Chondrocyte (in vitro differentiated cells): ENCODE measurements around the gene L3MBTL1. TPM values are rescaled to one million over a fixed set of nuclear protein-coding genes. Genes with fewer than 3 reads are reported as not detected.
"Not testable (repeated sequence)": the region's sequence is repeated elsewhere in the genome, so short reads cannot be mapped to it uniquely, and the experiment has no call there.

Experiments used
- DNase-seq: peaks from one replicate; pipeline ENCODE4 v3.0.0; 2021; ENCODE audit warnings: mixed read lengths, low spot score
- H3K27ac Mint-ChIP-seq: one replicate; pipeline ENCODE4 v1.8.0; 2021; ENCODE audit warnings: mild to moderate bottlenecking, moderate library complexity, mixed read lengths; ENCODE audit not compliant: unreplicated experiment
- H3K27me3 Mint-ChIP-seq: 2 replicates; pipeline ENCODE4 v1.8.0; 2021; ENCODE audit warnings: low read depth, mixed read lengths
- H3K36me3 Mint-ChIP-seq: 2 replicates; pipeline ENCODE4 v1.8.0; 2021; ENCODE audit warnings: low read depth, mixed read lengths
- H3K4me1 Mint-ChIP-seq: 2 replicates; pipeline ENCODE4 v1.8.0; 2021; ENCODE audit warnings: low read depth, mild to moderate bottlenecking, mixed read lengths
- H3K4me3 Mint-ChIP-seq: one replicate; pipeline ENCODE4 v1.8.0; 2021; ENCODE audit warnings: mild to moderate bottlenecking, moderate library complexity, mixed read lengths; ENCODE audit not compliant: unreplicated experiment
- H3K9me3 Mint-ChIP-seq: 2 replicates; pipeline ENCODE4 v1.8.0; 2021; ENCODE audit warnings: low read depth, mixed read lengths
- total RNA-seq: library from RNA; stranded (reverse); gene quantifications from 3 replicates; pipeline ENCODE4 v1.2.1, GENCODE V29; 2021
- TF ChIP-seq, protein P1 (sequence below): fragments of 200-600 bp; sonication (generic); IDR thresholded peaks from 2 replicates; pipeline ENCODE4 v1.5.0; 2021; ENCODE audit warnings: antibody characterized with exemption, mild to moderate bottlenecking, moderate library complexity

The L3MBTL1 gene
- total RNA-seq, 1 donor from 2014 or later, result 11.2 TPM

DNA sequence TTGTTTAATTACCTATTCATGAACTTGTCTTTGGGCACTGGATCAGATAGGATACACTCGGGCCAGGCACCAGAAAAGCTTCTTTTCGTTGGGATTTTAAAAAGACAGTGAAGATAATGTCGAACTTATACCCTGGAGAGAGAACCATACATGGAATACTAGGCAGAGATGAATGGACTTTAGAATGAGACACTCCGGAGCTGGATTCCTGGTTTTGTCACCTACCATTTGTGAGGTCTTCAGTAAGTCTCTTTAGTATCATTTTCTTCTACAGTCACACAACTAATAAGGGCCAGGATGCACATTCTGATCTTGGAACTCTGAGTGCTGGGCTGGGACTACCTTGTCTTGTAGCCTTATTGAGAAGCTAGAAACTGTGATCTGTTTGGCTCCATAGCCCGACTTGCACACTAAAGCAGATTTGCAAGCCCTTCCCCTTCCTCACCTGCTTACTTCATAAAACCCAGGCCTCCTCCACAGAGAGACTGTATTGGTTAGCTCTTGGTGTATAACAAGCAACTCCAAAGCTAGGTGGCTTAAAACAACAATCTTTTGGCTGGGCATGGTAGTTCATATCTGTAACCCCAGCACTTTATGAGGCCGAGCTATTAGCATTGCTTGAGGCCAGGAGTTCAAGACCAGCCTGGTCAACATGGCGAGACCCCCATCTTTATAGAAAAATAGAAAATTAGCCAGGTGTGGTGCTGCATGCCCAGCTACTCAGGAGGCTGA, 75.8 kb downstream of the L3MBTL1 start:
- Mint-ChIP-seq H3K9me3 (no peaks in the 10 kb centered on the region), H3K36me3 (no peaks in the 10 kb centered on the region), H3K4me1 (peaks cover 34% of the 10 kb centered on the region), H3K27ac (peak overlapping the region; percentile 95), H3K27me3 (no peaks in the 10 kb centered on the region), H3K4me3 (no peak overlapping the region)
- DNase-seq, result no peak
- TF ChIP-seq, protein P1, sequence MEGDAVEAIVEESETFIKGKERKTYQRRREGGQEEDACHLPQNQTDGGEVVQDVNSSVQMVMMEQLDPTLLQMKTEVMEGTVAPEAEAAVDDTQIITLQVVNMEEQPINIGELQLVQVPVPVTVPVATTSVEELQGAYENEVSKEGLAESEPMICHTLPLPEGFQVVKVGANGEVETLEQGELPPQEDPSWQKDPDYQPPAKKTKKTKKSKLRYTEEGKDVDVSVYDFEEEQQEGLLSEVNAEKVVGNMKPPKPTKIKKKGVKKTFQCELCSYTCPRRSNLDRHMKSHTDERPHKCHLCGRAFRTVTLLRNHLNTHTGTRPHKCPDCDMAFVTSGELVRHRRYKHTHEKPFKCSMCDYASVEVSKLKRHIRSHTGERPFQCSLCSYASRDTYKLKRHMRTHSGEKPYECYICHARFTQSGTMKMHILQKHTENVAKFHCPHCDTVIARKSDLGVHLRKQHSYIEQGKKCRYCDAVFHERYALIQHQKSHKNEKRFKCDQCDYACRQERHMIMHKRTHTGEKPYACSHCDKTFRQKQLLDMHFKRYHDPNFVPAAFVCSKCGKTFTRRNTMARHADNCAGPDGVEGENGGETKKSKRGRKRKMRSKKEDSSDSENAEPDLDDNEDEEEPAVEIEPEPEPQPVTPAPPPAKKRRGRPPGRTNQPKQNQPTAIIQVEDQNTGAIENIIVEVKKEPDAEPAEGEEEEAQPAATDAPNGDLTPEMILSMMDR, result no peak

DNA sequence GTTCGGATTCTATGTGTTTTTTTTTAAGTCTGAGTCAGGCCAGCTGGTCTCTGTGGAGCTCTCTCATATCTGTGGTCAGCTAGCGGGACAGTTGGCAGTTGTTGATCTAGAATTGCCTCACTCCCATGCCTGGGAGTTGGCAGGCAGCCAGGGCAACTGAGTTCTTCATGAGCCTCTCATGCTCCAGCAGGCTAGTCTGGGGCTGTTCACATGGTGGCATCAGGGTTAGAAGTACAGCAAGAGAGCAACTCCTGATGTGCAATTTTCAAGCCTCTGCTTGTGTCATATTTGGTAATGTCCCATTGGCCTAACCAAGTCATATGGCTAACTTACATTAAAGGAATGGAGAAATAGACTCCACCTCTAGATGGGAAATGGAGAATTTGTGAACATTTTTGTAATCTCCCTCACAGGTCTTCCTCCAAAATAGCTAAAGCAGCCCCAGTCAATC, 76.5 kb downstream of the L3MBTL1 start:
- Mint-ChIP-seq H3K4me1 (peaks cover 34% of the 10 kb centered on the region), H3K4me3 (no peak overlapping the region), H3K27ac (peak overlapping the region; percentile 95), H3K36me3 (no peaks in the 10 kb centered on the region), H3K27me3 (no peaks in the 10 kb centered on the region), H3K9me3 (no peaks in the 10 kb centered on the region)
- peak; percentile 97 for DNase-seq
- TF ChIP-seq, protein P1, result no peak

DNA sequence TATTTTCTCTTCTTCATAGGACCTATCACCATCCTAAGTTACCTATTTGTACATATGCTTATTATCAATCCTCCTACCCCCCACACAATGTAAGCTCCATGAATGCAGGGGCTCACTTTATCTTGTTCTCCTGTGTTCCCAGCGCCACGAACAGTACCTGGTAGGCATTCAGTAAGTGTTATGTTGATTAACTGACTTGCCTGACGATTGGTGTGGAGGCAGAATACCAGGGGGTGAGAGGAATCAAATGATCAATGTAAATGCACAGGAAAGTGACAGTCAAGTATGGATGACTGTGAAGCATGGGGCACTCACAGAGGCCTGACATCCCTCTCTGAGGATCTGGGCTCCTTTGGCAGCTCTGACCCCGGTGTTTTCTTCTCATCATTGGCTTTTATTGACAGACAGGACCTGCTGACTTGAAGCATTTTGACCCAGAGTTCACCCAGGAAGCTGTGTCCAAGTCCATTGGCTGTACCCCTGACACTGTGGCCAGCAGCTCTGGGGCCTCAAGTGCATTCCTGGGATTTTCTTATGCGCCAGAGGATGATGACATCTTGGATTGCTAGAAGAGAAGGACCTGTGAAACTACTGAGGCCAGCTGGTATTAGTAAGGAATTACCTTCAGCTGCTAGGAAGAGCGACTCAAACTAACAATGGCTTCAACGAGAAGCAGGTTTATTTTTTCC, 77.1 kb downstream of the L3MBTL1 start:
- H3K9me3 Mint-ChIP-seq, result no peaks in the 10 kb centered on the region
- TF ChIP-seq, protein P1, result no peak
- peak overlapping the region; percentile 95 for H3K27ac Mint-ChIP-seq
- H3K4me3 Mint-ChIP-seq, result no peak overlapping the region
- no peaks in the 10 kb centered on the region for H3K27me3 Mint-ChIP-seq
- no peaks in the 10 kb centered on the region for H3K36me3 Mint-ChIP-seq
- peak; percentile 39 for DNase-seq
- H3K4me1 Mint-ChIP-seq, result peaks cover 34% of the 10 kb centered on the region

DNA sequence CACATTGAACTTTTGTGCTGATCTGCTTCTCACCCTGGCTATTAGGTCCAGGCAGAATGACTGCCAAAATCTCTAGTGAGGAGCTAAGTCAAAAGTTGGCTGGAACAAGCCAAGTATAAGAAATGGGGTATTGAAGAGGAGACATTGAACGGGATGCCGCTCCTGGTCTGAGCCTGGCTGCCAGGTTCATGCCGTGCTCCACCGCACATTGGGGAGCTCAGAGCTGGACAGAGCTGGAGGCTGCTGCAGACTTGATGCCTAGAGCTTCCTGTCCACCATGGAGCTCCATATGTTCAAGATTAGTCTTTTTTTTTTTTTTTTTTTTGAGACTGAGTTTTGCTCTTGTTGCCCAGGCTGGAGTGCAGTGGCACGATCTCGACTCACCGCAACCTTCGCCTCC, 79.1 kb downstream of the L3MBTL1 start:
- peak; percentile 47 for DNase-seq
- H3K4me3 Mint-ChIP-seq, result no peak overlapping the region
- peaks cover 43% of the 10 kb centered on the region for H3K4me1 Mint-ChIP-seq

DNA sequence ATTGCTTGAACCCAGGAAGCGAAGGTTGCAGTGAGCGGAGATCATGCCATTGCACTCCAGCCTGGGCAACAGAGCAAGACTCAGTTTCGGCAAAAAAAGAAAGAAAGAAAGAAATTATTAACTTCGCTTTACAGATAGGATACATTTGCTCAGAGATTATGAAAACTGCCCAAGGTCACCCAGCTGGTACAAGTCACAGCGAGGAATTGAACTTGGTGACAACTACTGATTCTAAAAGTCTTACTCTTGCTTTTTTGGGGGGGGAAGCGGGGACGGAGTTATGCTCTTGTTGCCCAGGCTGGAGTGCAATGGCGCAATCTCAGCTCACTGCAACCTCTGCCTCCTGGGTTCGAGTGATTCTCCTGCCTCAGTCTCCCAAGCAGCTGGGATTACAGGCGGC, 81.0 kb downstream of the L3MBTL1 start:
- H3K27me3 Mint-ChIP-seq, H3K27ac Mint-ChIP-seq, H3K36me3 Mint-ChIP-seq, H3K4me3 Mint-ChIP-seq, H3K9me3 Mint-ChIP-seq: not testable (repeated sequence)
- peaks cover 45% of the 10 kb centered on the region for H3K4me1 Mint-ChIP-seq
- peak; percentile 10 for DNase-seq

More for the DNA sequence above, 79.1 kb downstream of the L3MBTL1 start:
- H3K27me3 Mint-ChIP-seq, result no peaks in the 10 kb centered on the region
- H3K27ac Mint-ChIP-seq, result no peak overlapping the region
- H3K36me3 Mint-ChIP-seq, result no peaks in the 10 kb centered on the region
- TF ChIP-seq, protein P1, result no peak
- no peaks in the 10 kb centered on the region for H3K9me3 Mint-ChIP-seq
